ENCODE data around the gene NKD2.

Gene NKD2

DNA sequence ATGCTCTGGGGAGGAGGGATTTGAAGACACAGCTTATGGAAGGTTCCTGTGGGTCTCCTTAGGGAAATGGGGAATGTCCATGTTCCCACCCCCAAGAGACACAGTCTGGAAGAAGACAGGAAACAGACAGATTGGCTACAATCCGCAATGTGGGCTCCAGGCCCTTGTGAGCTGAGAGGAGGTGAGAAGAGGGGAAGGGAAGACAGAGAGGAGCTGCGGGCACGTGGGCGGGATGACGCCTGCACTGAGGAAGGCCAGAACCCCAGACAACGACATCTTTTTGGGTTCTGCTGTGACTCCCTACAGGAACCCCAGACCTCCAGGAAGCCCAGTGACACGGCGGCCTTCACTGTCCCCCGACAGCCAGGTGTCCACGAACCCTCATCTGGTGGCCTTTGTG lies 29.9 kb upstream of the NKD2 start:
- DNase-seq (ENCODE audit: low spot score) = no peak

- no peak for DNase-seq (ENCODE audit: low spot score)
Measured at GRCh38 chr5:979100-979817, 29.3 kb upstream of the NKD2 start.

DNA sequence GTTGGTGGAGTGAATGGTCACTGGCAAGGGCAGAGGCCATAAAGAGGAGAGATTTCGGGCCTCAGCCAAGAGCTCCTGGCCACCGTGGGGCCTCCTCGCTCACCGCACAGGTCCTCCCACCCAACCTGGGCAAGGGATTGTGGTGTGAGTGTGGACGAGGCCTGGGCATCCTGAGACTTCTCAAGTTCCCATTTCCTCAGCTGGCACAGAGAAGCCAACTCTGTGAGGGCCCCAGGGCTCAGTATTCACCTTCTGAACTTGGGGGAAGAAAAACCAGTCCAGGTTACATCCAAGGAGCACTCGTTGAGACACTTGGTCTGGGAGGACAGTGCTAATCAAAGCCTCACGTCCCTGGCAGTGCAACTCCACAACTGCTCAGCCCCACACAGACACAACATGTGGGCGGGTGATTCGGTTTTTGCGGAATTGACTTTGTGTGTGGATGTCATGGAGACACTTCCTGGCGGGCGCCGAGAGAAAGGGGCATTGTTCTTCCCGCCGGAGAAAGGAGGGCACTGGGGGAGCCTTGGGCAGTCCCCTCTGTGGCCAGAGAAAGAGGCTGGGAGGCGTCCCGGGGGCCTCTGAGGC lies 28.5 kb upstream of the NKD2 start:
- no peak for DNase-seq (ENCODE audit: low spot score)

DNA sequence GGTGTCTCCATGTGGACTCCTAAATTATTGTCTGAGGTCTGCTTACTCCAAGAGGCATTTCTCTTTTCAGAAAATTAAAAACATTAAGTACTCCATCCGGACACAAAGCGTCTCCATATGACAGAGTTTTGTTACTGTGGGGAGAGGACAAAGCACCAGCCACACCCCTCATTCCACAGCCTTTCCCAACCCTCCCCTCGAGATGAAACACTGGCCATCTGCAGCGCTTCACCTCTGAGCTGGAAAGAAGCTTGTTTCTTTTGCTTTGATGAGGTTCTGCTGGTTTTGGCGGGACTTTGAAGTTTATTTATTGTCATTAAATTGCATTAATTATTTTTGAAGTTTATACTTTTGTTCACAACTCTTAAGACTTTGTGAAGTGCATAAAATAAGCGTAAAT lies 27.6 kb upstream of the NKD2 start:
- peak; percentile 55 for DNase-seq (ENCODE audit: low spot score)

DNA sequence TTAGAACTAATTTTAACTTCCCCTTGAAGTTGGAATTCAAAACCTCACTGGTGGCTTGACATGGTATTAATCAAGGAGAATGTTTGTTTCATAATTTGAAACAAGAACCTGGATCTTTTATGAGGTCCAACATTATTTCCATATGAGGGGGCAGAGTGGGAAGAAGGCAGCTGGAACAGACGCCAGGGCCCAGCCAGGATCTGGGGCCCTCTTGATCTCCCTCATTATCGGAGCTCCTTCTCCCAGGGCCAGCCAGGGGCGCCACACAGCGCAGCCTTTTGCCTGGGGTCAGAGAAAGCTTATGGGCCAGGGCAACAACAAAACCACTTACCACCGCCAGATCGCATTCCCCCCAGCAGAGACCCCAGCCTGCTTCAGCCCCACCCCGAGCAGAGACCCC lies 27.1 kb upstream of the NKD2 start:
- no peak for DNase-seq (ENCODE audit: low spot score)

- no peak for DNase-seq (ENCODE audit: low spot score)
Measured at GRCh38 chr5:982377-983237, 26.0 kb upstream of the NKD2 start.

DNA sequence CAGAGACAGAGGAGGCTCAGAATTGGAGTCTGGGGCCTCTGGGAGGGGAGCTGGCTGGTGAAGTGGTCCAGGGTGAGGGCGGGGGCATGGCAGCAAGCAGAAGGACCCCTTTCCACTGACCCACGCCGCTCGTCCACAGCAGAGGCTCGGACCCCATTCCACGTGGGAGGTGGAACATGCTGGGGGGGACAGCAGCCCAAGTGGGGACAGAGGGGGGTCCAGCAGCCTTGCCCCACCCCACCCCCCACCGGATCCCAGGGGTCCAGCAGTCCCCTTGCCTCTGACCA lies 25.4 kb upstream of the NKD2 start:
- DNase-seq (ENCODE audit: low spot score) = no peak

GRCh38 chr5:983568-983967 lies 25.0 kb upstream of the NKD2 start:
- no peak for DNase-seq (ENCODE audit: low spot score)

GRCh38 chr5:984774-985173 lies 23.8 kb upstream of the NKD2 start:
- no peak for DNase-seq (ENCODE audit: low spot score)

- no peak for DNase-seq (ENCODE audit: low spot score)
Measured at GRCh38 chr5:987761-988160, 20.8 kb upstream of the NKD2 start.

- no peak for DNase-seq (ENCODE audit: low spot score)
Measured at GRCh38 chr5:988322-988721, 20.3 kb upstream of the NKD2 start.

GRCh38 chr5:989961-990530 lies 18.6 kb upstream of the NKD2 start:
- DNase-seq (ENCODE audit: low spot score) = no peak

GRCh38 chr5:991472-992267 lies 16.9 kb upstream of the NKD2 start:
- no peak for DNase-seq (ENCODE audit: low spot score)

- DNase-seq (ENCODE audit: low spot score) = no peak
Measured at GRCh38 chr5:994272-994607, 14.4 kb upstream of the NKD2 start.

- no peak for DNase-seq (ENCODE audit: low spot score)
Measured at GRCh38 chr5:994821-995220, 13.8 kb upstream of the NKD2 start.

GRCh38 chr5:995318-995717 lies 13.3 kb upstream of the NKD2 start:
- DNase-seq (ENCODE audit: low spot score) = no peak

DNA sequence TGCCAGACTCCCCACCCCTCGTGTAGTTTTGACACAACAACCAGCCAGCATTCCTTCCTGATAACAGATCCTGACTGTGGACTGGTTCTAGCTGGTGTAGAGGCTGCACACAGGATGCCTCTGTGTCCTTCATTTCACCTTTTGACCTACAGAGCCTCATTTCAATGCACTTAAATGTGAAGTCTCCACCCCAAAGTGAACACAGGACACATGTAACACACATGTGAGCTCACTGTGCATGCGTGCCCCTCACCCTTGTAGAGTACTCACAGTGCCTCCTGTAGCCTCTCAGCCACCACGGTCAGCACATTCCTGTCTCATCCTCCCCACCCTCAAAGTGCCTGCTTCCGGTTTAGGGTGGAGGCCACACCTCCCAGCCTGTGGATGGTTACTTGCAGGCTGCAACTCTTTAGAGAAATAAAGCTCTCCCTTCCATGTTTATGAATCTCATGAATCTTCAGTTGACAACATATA lies 11.6 kb upstream of the NKD2 start:
- DNase-seq (ENCODE audit: low spot score) = no peak

DNA sequence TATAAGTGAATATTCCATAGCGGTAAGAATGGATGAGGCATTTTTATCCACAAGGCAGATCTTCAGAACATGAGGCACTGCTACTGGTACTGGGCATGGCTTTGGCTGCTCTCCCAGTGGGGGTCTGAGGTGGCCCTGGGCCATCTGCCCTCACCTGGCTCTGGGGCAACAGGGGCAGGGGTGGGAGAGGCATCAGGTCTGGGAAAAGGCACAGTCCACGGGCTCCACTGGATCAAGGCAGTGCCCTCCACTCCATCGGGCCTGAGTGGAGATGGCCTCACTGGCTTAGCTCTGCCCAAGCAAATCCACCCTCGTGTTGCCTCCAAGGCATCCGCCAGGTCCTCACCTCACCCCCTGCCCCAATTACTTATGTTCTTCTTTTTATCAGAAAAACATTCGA lies 10.9 kb upstream of the NKD2 start:
- no peak for DNase-seq (ENCODE audit: low spot score)

- DNase-seq (ENCODE audit: low spot score) = no peak
Measured at GRCh38 chr5:998246-999031, 10.2 kb upstream of the NKD2 start.

DNA sequence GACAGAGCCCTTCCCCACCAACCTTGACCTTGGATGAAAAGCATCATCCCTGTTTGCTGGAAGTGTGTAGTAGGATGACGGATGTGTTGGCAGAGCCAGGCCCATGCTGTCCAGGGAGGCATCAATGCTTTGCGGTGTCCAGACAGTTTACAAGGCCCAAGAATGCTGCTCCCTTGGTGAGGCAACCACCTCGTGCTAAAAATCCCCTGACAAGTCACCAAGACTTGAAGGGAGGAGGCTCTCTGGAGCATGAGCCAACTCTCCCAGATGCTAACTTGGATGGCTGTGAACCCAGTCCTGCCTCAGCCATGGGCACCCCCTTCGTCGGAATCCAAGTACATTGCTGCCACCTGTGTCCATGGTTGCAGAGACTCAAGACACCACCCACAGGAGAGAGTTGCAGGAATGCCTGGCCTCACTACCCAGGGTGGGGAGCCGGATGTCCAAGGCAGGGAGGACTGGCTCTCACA lies 9.5 kb upstream of the NKD2 start:
- no peak for DNase-seq (ENCODE audit: low spot score)

- DNase-seq (ENCODE audit: low spot score) = no peak
Measured at GRCh38 chr5:999724-1000123, 8.9 kb upstream of the NKD2 start.
